HG03108 (cell line): ENCODE results near the gene CDK14.

Source experiments
- ATAC-seq: cut with Tn5 transposase; IDR thresholded peaks from one replicate; pipeline ENCODE4 v1.9.1; 2021; ENCODE audit warnings: moderate library complexity; ENCODE audit not compliant: unreplicated experiment

CDK14 gene

GRCh38 chr7:91082038-91082437 is 485.9 kb downstream of the CDK14 start:
- ATAC-seq, result no peak

- ATAC-seq, result no peak
Observed at GRCh38 chr7:91082852-91083495, 486.9 kb downstream of the CDK14 start.

GRCh38 chr7:91083855-91084644 is 487.9 kb downstream of the CDK14 start:
- ATAC-seq, result no peak

GRCh38 chr7:91085175-91085574 is 489.1 kb downstream of the CDK14 start:
- ATAC-seq, result no peak

GRCh38 chr7:91086200-91086599 is 490.1 kb downstream of the CDK14 start:
- ATAC-seq, result no peak

- ATAC-seq, result no peak
Observed at GRCh38 chr7:91088156-91088555, 492.0 kb downstream of the CDK14 start.

GRCh38 chr7:91088691-91089090 is 492.6 kb downstream of the CDK14 start:
- no peak for ATAC-seq

GRCh38 chr7:91089382-91089963 is 493.4 kb downstream of the CDK14 start:
- ATAC-seq, result no peak

- no peak for ATAC-seq
Observed at GRCh38 chr7:91090684-91091083, 494.6 kb downstream of the CDK14 start.

GRCh38 chr7:91091631-91092030 is 495.5 kb downstream of the CDK14 start:
- no peak for ATAC-seq

GRCh38 chr7:91093181-91093580 is 497.1 kb downstream of the CDK14 start:
- ATAC-seq, result no peak

- no peak for ATAC-seq
Observed at GRCh38 chr7:91098566-91098965, 502.4 kb downstream of the CDK14 start.

GRCh38 chr7:91103363-91103762 is 507.2 kb downstream of the CDK14 start:
- ATAC-seq, result no peak

- no peak for ATAC-seq
Observed at GRCh38 chr7:91107460-91107859, 511.3 kb downstream of the CDK14 start.

GRCh38 chr7:91109200-91109599 is 513.1 kb downstream of the CDK14 start:
- no peak for ATAC-seq

GRCh38 chr7:91112902-91113341 is 516.8 kb downstream of the CDK14 start:
- no peak for ATAC-seq

GRCh38 chr7:91114232-91114631 is 518.1 kb downstream of the CDK14 start:
- no peak for ATAC-seq

GRCh38 chr7:91126762-91127161 is 530.6 kb downstream of the CDK14 start:
- no peak for ATAC-seq

GRCh38 chr7:91127325-91127724 is 531.2 kb downstream of the CDK14 start:
- no peak for ATAC-seq

GRCh38 chr7:91127959-91128358 is 531.8 kb downstream of the CDK14 start:
- ATAC-seq, result no peak

GRCh38 chr7:91128683-91129348 is 532.7 kb downstream of the CDK14 start:
- no peak for ATAC-seq

GRCh38 chr7:91135300-91135699 is 539.2 kb downstream of the CDK14 start:
- ATAC-seq, result no peak
